Endothelial cell (in vitro differentiated cells): ENCODE results near the gene SH3TC1. TPM values are rescaled to one million over a fixed set of nuclear protein-coding genes. Genes with fewer than 3 reads are reported as not detected.

ENCODE experiments used
- DNase-seq: peaks from one replicate; pipeline ENCODE4 v3.0.0; 2021; ENCODE audit warnings: low spot score
- H3K27ac Mint-ChIP-seq: one replicate; pipeline ENCODE4 v1.8.0; 2021; ENCODE audit warnings: mixed read lengths, inconsistent platforms; ENCODE audit not compliant: unreplicated experiment
- H3K27me3 Mint-ChIP-seq: one replicate; pipeline ENCODE4 v1.8.0; 2021; ENCODE audit warnings: mild to moderate bottlenecking, moderate library complexity, mixed read lengths, inconsistent platforms; ENCODE audit not compliant: unreplicated experiment
- H3K36me3 Mint-ChIP-seq: one replicate; pipeline ENCODE4 v1.8.0; 2021; ENCODE audit warnings: mild to moderate bottlenecking, low read depth, mixed read lengths, inconsistent platforms; ENCODE audit not compliant: unreplicated experiment
- H3K4me1 Mint-ChIP-seq: one replicate; pipeline ENCODE4 v1.8.0; 2021; ENCODE audit warnings: mild to moderate bottlenecking, mixed read lengths, inconsistent platforms; ENCODE audit not compliant: unreplicated experiment
- H3K4me3 Mint-ChIP-seq: one replicate; pipeline ENCODE4 v1.8.0; 2021; ENCODE audit warnings: mild to moderate bottlenecking, mixed read lengths, inconsistent platforms; ENCODE audit not compliant: unreplicated experiment
- H3K9me3 Mint-ChIP-seq: one replicate; pipeline ENCODE4 v1.8.0; 2021; ENCODE audit warnings: mixed read lengths, inconsistent platforms; ENCODE audit not compliant: unreplicated experiment
- CTCF ChIP-seq: fragments of 200-600 bp; sonication (generic); IDR thresholded peaks from one replicate; pipeline ENCODE4 v1.5.0; 2021; ENCODE audit warnings: antibody characterized with exemption; ENCODE audit not compliant: unreplicated experiment
- total RNA-seq: library from RNA; stranded (reverse); fragmentation: NEBNext Ultra II Directional; extraction: Animal tissue kit (Norgen Biotek cat#: 25700); gene quantifications from one replicate; pipeline ENCODE4 v1.2.1, GENCODE V29; 2021; ENCODE audit not compliant: unreplicated experiment

The SH3TC1 gene
- total RNA-seq, 1 donor from 2014 or later: 114 TPM

- no peak overlapping the region for H3K4me3 Mint-ChIP-seq
- no peaks in the 10 kb centered on the region for H3K36me3 Mint-ChIP-seq
- H3K27me3 Mint-ChIP-seq: peaks cover 26% of the 10 kb centered on the region
- no peak overlapping the region for H3K27ac Mint-ChIP-seq
- no peak for TF ChIP-seq CTCF
- DNase-seq: no peak
- H3K9me3 Mint-ChIP-seq: no peaks in the 10 kb centered on the region
- H3K4me1 Mint-ChIP-seq: peaks cover 5% of the 10 kb centered on the region
Observed at GRCh38 chr4:8274765-8275547, 75.9 kb downstream of the SH3TC1 start.

GRCh38 chr4:8275548-8275910 is 76.4 kb downstream of the SH3TC1 start:
- H3K27me3 Mint-ChIP-seq: peaks cover 26% of the 10 kb centered on the region
- H3K36me3 Mint-ChIP-seq: no peaks in the 10 kb centered on the region
- DNase-seq: no peak
- no peak overlapping the region for H3K4me3 Mint-ChIP-seq
- H3K4me1 Mint-ChIP-seq: peaks cover 5% of the 10 kb centered on the region
- no peaks in the 10 kb centered on the region for H3K9me3 Mint-ChIP-seq
- H3K27ac Mint-ChIP-seq: no peak overlapping the region
- TF ChIP-seq CTCF: no peak

- peaks cover 5% of the 10 kb centered on the region for H3K4me1 Mint-ChIP-seq
- no peak for DNase-seq
- H3K27me3 Mint-ChIP-seq: peaks cover 16% of the 10 kb centered on the region
- no peak overlapping the region for H3K4me3 Mint-ChIP-seq
- H3K36me3 Mint-ChIP-seq: no peaks in the 10 kb centered on the region
- H3K9me3 Mint-ChIP-seq: no peaks in the 10 kb centered on the region
- TF ChIP-seq CTCF: no peak
- no peak overlapping the region for H3K27ac Mint-ChIP-seq
Observed at GRCh38 chr4:8276358-8277240, 77.5 kb downstream of the SH3TC1 start.

GRCh38 chr4:8277356-8278008 is 78.4 kb downstream of the SH3TC1 start:
- Mint-ChIP-seq H3K36me3 (no peaks in the 10 kb centered on the region), H3K27ac (no peak overlapping the region), H3K9me3 (no peaks in the 10 kb centered on the region), H3K27me3 (peaks cover 11% of the 10 kb centered on the region), H3K4me3 (no peak overlapping the region), H3K4me1 (peaks cover 1% of the 10 kb centered on the region)
- DNase-seq: no peak
- TF ChIP-seq CTCF: no peak
